ENCODE results near the gene SH3D19. TPM values are rescaled to one million over a fixed set of nuclear protein-coding genes. Genes with fewer than 3 reads are reported as not detected.

Gene SH3D19
- total and polyA plus RNA-seq, 4 donors = 44.1 to 110 (median 59.4) TPM

GRCh38 chr4:151205722-151206121, 119.7 kb downstream of the SH3D19 start:
- no peak for DNase-seq
- H3K4me1 ChIP-seq (ENCODE audit: control insufficient read depth in 1 of 2, insufficient read depth in 2 of 2, low read length in 2 of 2) = peaks cover 2 to 7% of the 10 kb centered on the region in 2 donors
- WGBS, 2 donors = 44 to 50% methylated on average over 1 of the region's 1 CpG

GRCh38 chr4:151204925-151205524, 120.4 kb downstream of the SH3D19 start:
- intact Hi-C loops (cut with DNase I) = no loop called here
- no peak for ATAC-seq (ENCODE audit: low FRiP score)

More at GRCh38 chr4:151205722-151206121, 119.7 kb downstream of the SH3D19 start:
- H3K36me3 ChIP-seq (ENCODE audit: control insufficient read depth in 1 of 2, insufficient read depth in 2 of 2, low read length in 1 of 2) = no peaks in the 10 kb centered on the region
- H3K9me3 ChIP-seq (ENCODE audit: control insufficient read depth, low read length) = no peaks in the 10 kb centered on the region
- H3K27ac ChIP-seq (ENCODE audit: low read depth in 1 of 2, low read length in 2 of 2) = no peak overlapping the region
- intact Hi-C loops (cut with DNase I) = no loop called here
- no peak overlapping the region for H3K4me3 ChIP-seq (ENCODE audit: low read length in 2 of 2)
- H3K27me3 ChIP-seq (ENCODE audit: control insufficient read depth in 1 of 2, insufficient read depth in 2 of 2, low read length in 1 of 2) = no peaks in the 10 kb centered on the region
- ATAC-seq (ENCODE audit: low FRiP score) = no peak

GRCh38 chr4:151202851-151203455, 122.5 kb downstream of the SH3D19 start:
- WGBS, 2 donors = 16 to 24% methylated on average over 6 of the region's 6 CpGs
- Histone ChIP-seq H3K4me1 (ENCODE audit: control insufficient read depth in 1 of 2, insufficient read depth in 2 of 2, low read length in 2 of 2) (peaks cover 2 to 7% of the 10 kb centered on the region in 2 donors), H3K9me3 (ENCODE audit: control insufficient read depth, low read length) (no peaks in the 10 kb centered on the region), H3K27ac (ENCODE audit: low read depth in 1 of 2, low read length in 2 of 2) (peak overlapping the region; percentile 2 to 86), H3K27me3 (ENCODE audit: control insufficient read depth in 1 of 2, insufficient read depth in 2 of 2, low read length in 1 of 2) (no peaks in the 10 kb centered on the region), H3K36me3 (ENCODE audit: control insufficient read depth in 1 of 2, insufficient read depth in 2 of 2, low read length in 1 of 2) (no peaks in the 10 kb centered on the region), H3K4me3 (ENCODE audit: low read length in 2 of 2) (no peak overlapping the region)
- ATAC-seq (ENCODE audit: low FRiP score) (no peak), DNase-seq (no peak)
- intact Hi-C loops (cut with DNase I) = no loop called here

More at GRCh38 chr4:151204925-151205524, 120.4 kb downstream of the SH3D19 start:
- H3K4me1 ChIP-seq (ENCODE audit: control insufficient read depth in 1 of 2, insufficient read depth in 2 of 2, low read length in 2 of 2) = peaks cover 2 to 7% of the 10 kb centered on the region in 2 donors
- DNase-seq = no peak
- no peak overlapping the region for H3K27ac ChIP-seq (ENCODE audit: low read depth in 1 of 2, low read length in 2 of 2)
- no peaks in the 10 kb centered on the region for H3K27me3 ChIP-seq (ENCODE audit: control insufficient read depth in 1 of 2, insufficient read depth in 2 of 2, low read length in 1 of 2)
- H3K9me3 ChIP-seq (ENCODE audit: control insufficient read depth, low read length) = no peaks in the 10 kb centered on the region
- H3K36me3 ChIP-seq (ENCODE audit: control insufficient read depth in 1 of 2, insufficient read depth in 2 of 2, low read length in 1 of 2) = no peaks in the 10 kb centered on the region
- WGBS, 2 donors = 91 to 92% methylated on average over 10 of the region's 10 CpGs
- no peak overlapping the region for H3K4me3 ChIP-seq (ENCODE audit: low read length in 2 of 2)

DNA sequence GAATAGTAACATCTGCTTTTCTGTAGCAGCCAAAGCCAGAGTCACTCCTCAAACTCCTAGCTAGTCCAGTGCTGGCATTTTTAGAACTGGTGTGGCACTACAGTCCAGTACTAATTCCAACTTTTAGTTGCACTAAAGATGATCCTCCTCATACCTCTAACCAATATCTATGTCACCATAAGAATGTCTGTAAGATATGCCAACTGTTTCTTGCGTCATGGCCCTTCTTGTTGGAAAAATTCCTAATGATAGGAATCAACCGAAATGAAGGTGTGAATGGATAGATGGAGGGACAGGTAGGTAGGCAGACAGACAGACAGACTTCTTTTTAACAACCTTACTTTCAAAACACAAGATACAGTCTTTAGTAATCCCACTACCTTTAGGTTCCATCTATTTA, 123.0 kb downstream of the SH3D19 start:
- Histone ChIP-seq H3K27me3 (ENCODE audit: control insufficient read depth in 1 of 2, insufficient read depth in 2 of 2, low read length in 1 of 2) (no peaks in the 10 kb centered on the region), H3K36me3 (ENCODE audit: control insufficient read depth in 1 of 2, insufficient read depth in 2 of 2, low read length in 1 of 2) (no peaks in the 10 kb centered on the region), H3K9me3 (ENCODE audit: control insufficient read depth, low read length) (no peaks in the 10 kb centered on the region), H3K27ac (ENCODE audit: low read depth in 1 of 2, low read length in 2 of 2) (no peak overlapping the region), H3K4me3 (ENCODE audit: low read length in 2 of 2) (no peak overlapping the region), H3K4me1 (ENCODE audit: control insufficient read depth in 1 of 2, insufficient read depth in 2 of 2, low read length in 2 of 2) (peaks cover 2 to 7% of the 10 kb centered on the region in 2 donors)
- ATAC-seq (ENCODE audit: low FRiP score) = no peak
- intact Hi-C loops (cut with DNase I) = no loop called here
- no peak for DNase-seq
- WGBS, 2 donors = 88 to 92% methylated on average over 2 of the region's 2 CpGs

DNA sequence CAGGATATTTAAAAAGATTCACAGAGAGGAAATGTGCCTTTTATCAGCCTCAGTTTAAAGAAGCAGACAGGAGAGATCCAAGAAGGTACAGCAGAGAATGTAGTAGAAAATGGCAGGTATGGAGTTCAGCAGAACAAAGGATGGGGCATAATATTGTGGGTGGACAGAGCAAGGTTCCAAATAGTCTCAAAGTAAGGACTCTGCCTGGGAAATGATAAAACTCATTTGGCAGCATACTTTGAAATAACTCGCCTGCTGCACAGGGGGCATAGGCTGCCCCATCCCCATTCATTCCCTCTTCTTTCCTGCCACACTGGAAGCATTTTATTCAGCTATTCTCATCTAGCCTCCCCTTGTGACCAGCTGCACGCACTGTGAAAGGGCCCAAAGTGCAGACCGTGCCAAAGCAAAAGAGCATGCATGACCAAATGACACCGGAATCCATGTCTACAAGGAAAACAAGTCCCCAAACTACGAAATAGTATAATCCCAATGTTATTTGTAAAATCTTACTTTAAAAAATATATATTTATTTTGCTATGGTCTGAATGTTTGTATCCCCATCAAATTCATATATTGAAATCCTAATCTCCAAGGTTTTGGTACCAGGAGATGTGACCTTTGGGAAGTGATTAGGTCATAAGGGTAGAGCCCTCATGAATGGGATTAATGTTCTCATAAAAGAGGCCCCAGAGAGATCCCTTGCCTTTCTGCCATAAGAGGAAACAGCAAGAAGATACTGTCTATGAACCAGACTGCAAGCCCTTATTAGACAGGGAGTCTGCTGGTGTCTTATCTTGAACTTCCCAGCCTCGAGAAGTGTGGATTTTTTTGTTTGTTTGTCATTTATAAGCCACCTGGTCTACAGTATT, 125.8 kb downstream of the SH3D19 start:
- intact Hi-C loops (cut with DNase I) = no loop called here
- H3K9me3 ChIP-seq (ENCODE audit: control insufficient read depth, low read length) = no peaks in the 10 kb centered on the region
- no peaks in the 10 kb centered on the region for H3K36me3 ChIP-seq (ENCODE audit: control insufficient read depth in 1 of 2, insufficient read depth in 2 of 2, low read length in 1 of 2)
- DNase-seq = no peak
- no peak overlapping the region for H3K27ac ChIP-seq (ENCODE audit: low read depth in 1 of 2, low read length in 2 of 2)
- H3K4me3 ChIP-seq (ENCODE audit: low read length in 2 of 2) = no peak overlapping the region
- 75 to 81% methylated on average over 6 of the region's 6 CpGs for WGBS, 2 donors
- H3K4me1 ChIP-seq (ENCODE audit: control insufficient read depth in 1 of 2, insufficient read depth in 2 of 2, low read length in 2 of 2) = peaks cover 2 to 10% of the 10 kb centered on the region in 2 donors
- no peak for ATAC-seq (ENCODE audit: low FRiP score)
- no peaks in the 10 kb centered on the region for H3K27me3 ChIP-seq (ENCODE audit: control insufficient read depth in 1 of 2, insufficient read depth in 2 of 2, low read length in 1 of 2)

DNA sequence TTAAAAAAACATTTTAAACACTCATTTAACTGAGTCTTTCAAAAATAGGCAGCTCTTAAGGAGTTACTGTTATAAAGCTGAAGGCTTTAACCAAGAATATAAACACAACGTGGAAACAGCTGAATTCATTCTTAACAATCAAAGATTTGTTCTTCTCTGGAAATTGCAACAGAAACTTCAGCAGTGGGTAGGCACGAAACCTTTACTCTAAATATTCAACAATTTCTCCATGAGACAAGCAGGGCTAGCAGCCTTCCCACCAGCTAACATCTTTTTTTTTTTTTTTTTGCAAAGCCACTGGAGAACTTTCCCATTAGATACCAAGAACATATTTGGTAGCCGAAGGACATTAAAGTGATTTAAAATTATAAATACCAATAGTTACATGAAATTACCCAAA, 126.7 kb downstream of the SH3D19 start:
- Histone ChIP-seq H3K27me3 (ENCODE audit: control insufficient read depth in 1 of 2, insufficient read depth in 2 of 2, low read length in 1 of 2) (no peaks in the 10 kb centered on the region), H3K36me3 (ENCODE audit: control insufficient read depth in 1 of 2, insufficient read depth in 2 of 2, low read length in 1 of 2) (no peaks in the 10 kb centered on the region), H3K27ac (ENCODE audit: low read depth in 1 of 2, low read length in 2 of 2) (no peak overlapping the region), H3K4me3 (ENCODE audit: low read length in 2 of 2) (no peak overlapping the region), H3K4me1 (ENCODE audit: control insufficient read depth in 1 of 2, insufficient read depth in 2 of 2, low read length in 2 of 2) (peaks cover 2 to 10% of the 10 kb centered on the region in 2 donors), H3K9me3 (ENCODE audit: control insufficient read depth, low read length) (no peaks in the 10 kb centered on the region)
- DNase-seq = no peak
- intact Hi-C loops (cut with DNase I) = no loop called here
- ATAC-seq (ENCODE audit: low FRiP score) = no peak
- WGBS, 2 donors = 42 to 52% methylated on average over 3 of the region's 3 CpGs

DNA sequence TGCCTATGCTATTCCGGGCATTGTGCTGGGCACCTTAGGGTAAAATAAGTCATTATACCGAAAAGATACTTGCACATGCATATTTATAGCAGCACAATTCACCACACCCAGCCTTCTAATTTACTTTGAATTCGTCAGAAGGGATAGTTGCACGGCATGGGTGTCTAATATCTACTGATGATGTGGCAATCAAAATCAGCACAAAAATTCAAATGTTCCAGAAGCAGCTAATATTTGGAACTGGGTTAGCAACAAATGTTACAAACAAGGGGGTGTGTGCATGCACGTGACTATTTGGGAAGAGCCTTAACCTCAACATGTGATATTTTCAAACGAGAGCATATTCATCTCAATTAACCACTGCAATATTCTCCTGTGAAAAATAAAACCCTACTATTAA, 128.2 kb downstream of the SH3D19 start:
- ATAC-seq (ENCODE audit: low FRiP score) = peak; percentile 64
- DNase-seq = no peak
- H3K36me3 ChIP-seq (ENCODE audit: control insufficient read depth in 1 of 2, insufficient read depth in 2 of 2, low read length in 1 of 2) = no peaks in the 10 kb centered on the region
- 73 to 84% methylated on average over 6 of the region's 6 CpGs for WGBS, 2 donors
- H3K27ac ChIP-seq (ENCODE audit: low read depth in 1 of 2, low read length in 2 of 2) = no peak overlapping the region
- H3K27me3 ChIP-seq (ENCODE audit: control insufficient read depth in 1 of 2, insufficient read depth in 2 of 2, low read length in 1 of 2) = no peaks in the 10 kb centered on the region
- no peaks in the 10 kb centered on the region for H3K9me3 ChIP-seq (ENCODE audit: control insufficient read depth, low read length)
- intact Hi-C loops (cut with DNase I) = no loop called here
- H3K4me1 ChIP-seq (ENCODE audit: control insufficient read depth in 1 of 2, insufficient read depth in 2 of 2, low read length in 2 of 2) = peaks cover 0 to 3% of the 10 kb centered on the region in 2 donors
- no peak overlapping the region for H3K4me3 ChIP-seq (ENCODE audit: low read length in 2 of 2)

GRCh38 chr4:151195801-151196200, 129.6 kb downstream of the SH3D19 start:
- ATAC-seq (ENCODE audit: low FRiP score) (no peak), DNase-seq (no peak)
- intact Hi-C loops (cut with DNase I) = no loop called here
- no peaks in the 10 kb centered on the region for H3K27me3 ChIP-seq (ENCODE audit: control insufficient read depth in 1 of 2, insufficient read depth in 2 of 2, low read length in 1 of 2)
- H3K27ac ChIP-seq (ENCODE audit: low read depth in 1 of 2, low read length in 2 of 2) = no peak overlapping the region
- H3K4me1 ChIP-seq (ENCODE audit: control insufficient read depth in 1 of 2, insufficient read depth in 2 of 2, low read length in 2 of 2) = peaks cover 0 to 3% of the 10 kb centered on the region in 2 donors
- no peaks in the 10 kb centered on the region for H3K9me3 ChIP-seq (ENCODE audit: control insufficient read depth, low read length)
- H3K36me3 ChIP-seq (ENCODE audit: control insufficient read depth in 1 of 2, insufficient read depth in 2 of 2, low read length in 1 of 2) = no peaks in the 10 kb centered on the region
- WGBS, 2 donors = 19 to 20% methylated on average over 5 of the region's 5 CpGs
- H3K4me3 ChIP-seq (ENCODE audit: low read length in 2 of 2) = no peak overlapping the region
